OCI-LY1 (cell line): ENCODE results near the gene DLGAP4.

Experiments used
- H2AFZ ChIP-seq: fragments of 200-600 bp; sonication (generic), shearing (Covaris generic); 2 replicates; pipeline ENCODE4 v1.6.0; 2014; ENCODE audit warnings: antibody characterized with exemption, mild to moderate bottlenecking, low read length
- H3F3A ChIP-seq: fragments of 200-600 bp; sonication (generic), shearing (Covaris generic); 2 replicates; pipeline ENCODE4 v1.6.0; 2014; ENCODE audit warnings: mild to moderate bottlenecking, antibody characterized with exemption, low read length, moderate library complexity; ENCODE audit not compliant: insufficient read depth
- H3K27ac ChIP-seq: fragments of 200-600 bp; sonication (generic); 2 replicates; pipeline ENCODE4 v1.5.1; 2014; ENCODE audit warnings: low read length, mixed run types, mild to moderate bottlenecking, low read depth; ENCODE audit not compliant: poor library complexity, severe bottlenecking
- H3K27me3 ChIP-seq: fragments of 200-600 bp; sonication (generic); 2 replicates; pipeline ENCODE4 v1.6.0; 2014; ENCODE audit warnings: antibody characterized with exemption, mild to moderate bottlenecking, low read length, moderate library complexity; ENCODE audit not compliant: insufficient read depth
- H3K36me3 ChIP-seq: fragments of 200-600 bp; sonication (generic); 2 replicates; pipeline ENCODE4 v1.6.1; 2014; ENCODE audit warnings: mild to moderate bottlenecking, antibody characterized with exemption, low read length, moderate library complexity, mixed read lengths; ENCODE audit not compliant: insufficient read depth
- H3K4me1 ChIP-seq: fragments of 200-600 bp; sonication (generic); 2 replicates; pipeline ENCODE4 v1.5.1; 2014; ENCODE audit warnings: mild to moderate bottlenecking, low read length, moderate library complexity; ENCODE audit not compliant: insufficient read depth, severe bottlenecking
- H3K4me2 ChIP-seq: fragments of 200-600 bp; sonication (generic), shearing (Covaris generic); 2 replicates; pipeline ENCODE4 v1.6.1; 2014; ENCODE audit warnings: low read length
- H3K4me3 ChIP-seq: fragments of 200-600 bp; sonication (generic); 2 replicates; pipeline ENCODE4 v1.5.1; 2014; ENCODE audit warnings: low read length, low read depth, mild to moderate bottlenecking, mixed read lengths; ENCODE audit not compliant: poor library complexity, severe bottlenecking
- H3K79me2 ChIP-seq: fragments of 200-600 bp; shearing (Covaris generic); 2 replicates; pipeline ENCODE4 v1.6.1; 2016; ENCODE audit warnings: mixed run types, low read length, mixed read lengths; ENCODE audit not compliant: insufficient read depth
- H3K9ac ChIP-seq: fragments of 200-600 bp; sonication (generic), shearing (Covaris generic); 2 replicates; pipeline ENCODE4 v1.6.1; 2014; ENCODE audit warnings: mild to moderate bottlenecking, low read length, mixed read lengths
- H3K9me2 ChIP-seq: fragments of 200-600 bp; sonication (generic), shearing (Covaris generic); 2 replicates; pipeline ENCODE4 v1.6.1; 2014; ENCODE audit warnings: low read depth, mild to moderate bottlenecking, low read length, mixed read lengths
- H3K9me3 ChIP-seq: fragments of 200-600 bp; shearing (Covaris generic); 2 replicates; pipeline ENCODE4 v1.6.1; 2014; ENCODE audit warnings: low read length, mixed read lengths
- H4K20me1 ChIP-seq: fragments of 200-600 bp; sonication (generic), shearing (Covaris generic); 2 replicates; pipeline ENCODE4 v1.6.0; 2016; ENCODE audit warnings: mild to moderate bottlenecking, low read length; ENCODE audit not compliant: insufficient read depth
- EZH2 ChIP-seq: fragments of 200-600 bp; sonication (generic), shearing (Covaris generic); IDR thresholded peaks from 2 replicates; pipeline ENCODE4 v1.8.0; 2017; ENCODE audit warnings: borderline replicate concordance, mixed run types, mild to moderate bottlenecking, antibody characterized with exemption, low read length, moderate library complexity, mixed read lengths
- TF ChIP-seq, protein P1 (sequence below): fragments of 200-600 bp; sonication (generic), shearing (Covaris generic); IDR thresholded peaks from 2 replicates; pipeline ENCODE4 v1.5.1; 2017; ENCODE audit warnings: mild to moderate bottlenecking, antibody characterized with exemption, low read length, moderate library complexity, mixed read lengths

Gene DLGAP4

DNA sequence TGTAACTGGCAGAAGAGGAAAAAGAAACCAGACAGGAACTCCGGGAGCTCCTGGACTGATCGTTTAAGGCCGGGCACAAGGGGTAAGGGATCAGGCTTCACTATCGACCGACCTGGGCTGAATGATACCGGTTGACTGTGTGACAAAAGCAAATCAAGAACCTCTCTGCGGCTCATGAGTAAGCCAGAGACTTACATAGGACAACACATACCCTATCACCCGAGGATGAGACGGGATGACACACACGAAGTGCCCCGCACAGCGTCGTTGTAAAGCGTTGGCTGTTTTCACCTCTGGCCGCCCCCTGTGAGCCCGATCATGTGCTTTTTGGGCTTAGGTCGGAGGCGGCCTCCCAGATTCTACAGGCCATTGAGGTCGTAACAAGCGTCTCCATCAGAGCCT lies 266.6 kb downstream of the DLGAP4 start:
- TF ChIP-seq, protein P1, sequence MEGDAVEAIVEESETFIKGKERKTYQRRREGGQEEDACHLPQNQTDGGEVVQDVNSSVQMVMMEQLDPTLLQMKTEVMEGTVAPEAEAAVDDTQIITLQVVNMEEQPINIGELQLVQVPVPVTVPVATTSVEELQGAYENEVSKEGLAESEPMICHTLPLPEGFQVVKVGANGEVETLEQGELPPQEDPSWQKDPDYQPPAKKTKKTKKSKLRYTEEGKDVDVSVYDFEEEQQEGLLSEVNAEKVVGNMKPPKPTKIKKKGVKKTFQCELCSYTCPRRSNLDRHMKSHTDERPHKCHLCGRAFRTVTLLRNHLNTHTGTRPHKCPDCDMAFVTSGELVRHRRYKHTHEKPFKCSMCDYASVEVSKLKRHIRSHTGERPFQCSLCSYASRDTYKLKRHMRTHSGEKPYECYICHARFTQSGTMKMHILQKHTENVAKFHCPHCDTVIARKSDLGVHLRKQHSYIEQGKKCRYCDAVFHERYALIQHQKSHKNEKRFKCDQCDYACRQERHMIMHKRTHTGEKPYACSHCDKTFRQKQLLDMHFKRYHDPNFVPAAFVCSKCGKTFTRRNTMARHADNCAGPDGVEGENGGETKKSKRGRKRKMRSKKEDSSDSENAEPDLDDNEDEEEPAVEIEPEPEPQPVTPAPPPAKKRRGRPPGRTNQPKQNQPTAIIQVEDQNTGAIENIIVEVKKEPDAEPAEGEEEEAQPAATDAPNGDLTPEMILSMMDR: no peak
- TF ChIP-seq EZH2: no peak
- Histone ChIP-seq H4K20me1 (no peaks in the 10 kb centered on the region), H3K27ac (peak overlapping the region; percentile 69), H3K9ac (peak overlapping the region; percentile 64), H3K4me2 (peak overlapping the region; percentile 82), H3F3A (peaks cover 5% of the 10 kb centered on the region; the same call in 1 of the 2 replicates), H3K4me1 (peaks cover 23% of the 10 kb centered on the region), H3K79me2 (peaks cover 24% of the 10 kb centered on the region), H3K9me2 (no peaks in the 10 kb centered on the region), H3K9me3 (no peaks in the 10 kb centered on the region), H3K27me3 (no peaks in the 10 kb centered on the region), H3K4me3 (peak overlapping the region; percentile 77), H2AFZ (peak overlapping the region; percentile 56; the same call in 1 of the 2 replicates), H3K36me3 (peaks cover 7% of the 10 kb centered on the region; the same call in 1 of the 2 replicates)

GRCh38 chr20:36573103-36573797 lies 267.1 kb downstream of the DLGAP4 start, which contains the start of gene TGIF2:
TGIF2 (plus strand) TSS chr20:36573597; CDS start chr20:36578775, 5,178 bp downstream.
- Histone ChIP-seq H3K9me2 (no peaks in the 10 kb centered on the region), H2AFZ (peak within 1 kb of the TSS; percentile 56; the same call in 1 of the 2 replicates), H3K9ac (peak within 1 kb of the TSS; percentile 93), H3K79me2 (peaks cover 27% of the 10 kb centered on the region), H3K27me3 (no peaks in the 10 kb centered on the region), H3F3A (peaks cover 5% of the 10 kb centered on the region; the same call in 1 of the 2 replicates), H3K4me2 (peak within 1 kb of the TSS; percentile 82), H3K9me3 (no peaks in the 10 kb centered on the region), H3K36me3 (peaks cover 12% of the 10 kb centered on the region; the same call in 1 of the 2 replicates), H3K4me3 (peak within 1 kb of the TSS; percentile 77), H3K4me1 (peaks cover 23% of the 10 kb centered on the region), H4K20me1 (no peaks in the 10 kb centered on the region), H3K27ac (peak within 1 kb of the TSS; percentile 69)
- TF ChIP-seq, protein P1: no peak
- TF ChIP-seq EZH2: no peak

- Histone ChIP-seq H3K27me3 (no peaks in the 10 kb centered on the region), H3F3A (peaks cover 5% of the 10 kb centered on the region; the same call in 1 of the 2 replicates), H3K36me3 (peaks cover 18% of the 10 kb centered on the region), H3K9me2 (no peaks in the 10 kb centered on the region), H3K27ac (peak overlapping the region; percentile 34), H2AFZ (no peak overlapping the region), H4K20me1 (no peaks in the 10 kb centered on the region), H3K4me2 (peak overlapping the region; percentile 71), H3K79me2 (peaks cover 27% of the 10 kb centered on the region), H3K9ac (peak overlapping the region; percentile 93), H3K4me1 (peaks cover 23% of the 10 kb centered on the region), H3K9me3 (no peaks in the 10 kb centered on the region), H3K4me3 (peak overlapping the region; percentile 77)
- TF ChIP-seq, protein P1: no peak
- TF ChIP-seq EZH2: no peak
Observed at GRCh38 chr20:36573798-36574365, 267.7 kb downstream of the DLGAP4 start.
